GM23248 (cell line): ENCODE data around the gene LRRN4CL. TPM values are rescaled to one million over a fixed set of nuclear protein-coding genes. Genes with fewer than 3 reads are reported as not detected.
"Not testable (repeated sequence)": the region's sequence is repeated elsewhere in the genome, so short reads cannot be mapped to it uniquely, and the experiment has no call there.

Experiments
- DNase-seq: peaks from one replicate; pipeline ENCODE4 v3.0.0-alpha.2; 2015
- H2AFZ ChIP-seq: fragments of 200-600 bp; sonication (generic); 2 replicates; pipeline ENCODE4 v1.6.1; 2016; ENCODE audit warnings: antibody characterized with exemption
- H3F3A ChIP-seq: fragments of 200-600 bp; sonication (generic); 2 replicates; pipeline ENCODE4 v1.6.1; 2016; ENCODE audit warnings: mild to moderate bottlenecking, antibody characterized with exemption, mixed run types; ENCODE audit not compliant: insufficient read depth
- H3K27ac ChIP-seq: fragments of 200-600 bp; sonication (generic); 2 replicates; pipeline ENCODE4 v1.5.1; 2016; ENCODE audit warnings: mild to moderate bottlenecking
- H3K27me3 ChIP-seq: fragments of 200-600 bp; sonication (generic); replicated peaks from 2 replicates; pipeline ENCODE4 v1.6.1; 2016; ENCODE audit warnings: mild to moderate bottlenecking; ENCODE audit not compliant: insufficient read depth
- H3K36me3 ChIP-seq: fragments of 200-600 bp; sonication (generic); 2 replicates; pipeline ENCODE4 v1.6.1; 2016; ENCODE audit warnings: low read depth, mild to moderate bottlenecking
- H3K4me1 ChIP-seq: fragments of 200-600 bp; sonication (generic); 2 replicates; pipeline ENCODE4 v1.6.1; 2016; ENCODE audit warnings: mild to moderate bottlenecking; ENCODE audit not compliant: insufficient read depth
- H3K4me2 ChIP-seq: fragments of 200-600 bp; sonication (generic); one replicate; pipeline ENCODE4 v1.6.1; 2016; ENCODE audit warnings: mild to moderate bottlenecking; ENCODE audit not compliant: unreplicated experiment
- H3K4me3 ChIP-seq: fragments of 200-600 bp; sonication (generic); 2 replicates; pipeline ENCODE4 v1.5.1; 2016; ENCODE audit warnings: mild to moderate bottlenecking
- H3K79me2 ChIP-seq: fragments of 200-600 bp; sonication (generic); 2 replicates; pipeline ENCODE4 v1.6.1; 2016; ENCODE audit warnings: mild to moderate bottlenecking; ENCODE audit not compliant: insufficient read depth
- H3K9ac ChIP-seq: fragments of 200-600 bp; sonication (generic); 2 replicates; pipeline ENCODE4 v1.6.1; 2016; ENCODE audit warnings: mild to moderate bottlenecking
- H3K9me2 ChIP-seq: fragments of 200-600 bp; sonication (generic); 2 replicates; pipeline ENCODE4 v1.6.1; 2016; ENCODE audit warnings: mixed run types, mild to moderate bottlenecking, moderate library complexity; ENCODE audit not compliant: insufficient read depth
- H3K9me3 ChIP-seq: fragments of 200-600 bp; sonication (generic); one replicate; pipeline ENCODE4 v1.6.1; 2017; ENCODE audit warnings: low read depth
- H4K20me1 ChIP-seq: fragments of 200-600 bp; sonication (generic); 2 replicates; pipeline ENCODE4 v1.6.0; 2016; ENCODE audit not compliant: insufficient read depth
- EZH2 ChIP-seq: fragments of 200-600 bp; sonication (generic); IDR thresholded peaks from 2 replicates; pipeline ENCODE4 v1.6.1; 2018; ENCODE audit warnings: antibody characterized with exemption, mild to moderate bottlenecking; ENCODE audit not compliant: insufficient read depth, poor library complexity, severe bottlenecking
- EZH2phosphoT487 ChIP-seq: fragments of 200-600 bp; sonication (generic); IDR thresholded peaks from 2 replicates; pipeline ENCODE4 v1.6.1; 2018; ENCODE audit warnings: antibody characterized with exemption, moderate library complexity, mild to moderate bottlenecking, low read depth; ENCODE audit not compliant: insufficient read depth
- WGBS, 2 experiments: methylation state at CpG; one replicate each; pipeline ENCODE4 v1.1.6; 2015 to 2017; ENCODE audit warnings: low lambda C conversion rate in 2 of 2, low coverage in 1 of 2; ENCODE audit errors: missing lambda C conversion rate in 2 of 2; 5-methylcytosine and 5-hydroxymethylcytosine counted together
- in situ Hi-C: fragments of 300-500 bp; cut with MboI; formaldehyde crosslinking; loops from 2 replicates; pipeline ENCODE4 v1.15.0; 2020
- polyA plus RNA-seq: library from polyadenylated mRNA; unstranded; fragments of >200 nt; fragmentation: Nextera tagmentation; extraction: Ambion mirVana; gene quantifications from 2 replicates; pipeline ENCODE4 v1.2.1, GENCODE V29; 2016
- total RNA-seq: library from RNA; depleted of rRNA; stranded (reverse); fragments of >200 nt; shearing (Covaris generic); gene quantifications from 2 replicates; pipeline ENCODE4 v1.2.3, GENCODE V29; 2014

LRRN4CL gene
- total and polyA plus RNA-seq, 2 experiments from 2014 or later = 2.3 to 6.9 TPM

- H3K4me3 ChIP-seq = peak overlapping the region; percentile 88
- H4K20me1 ChIP-seq = no peaks in the 10 kb centered on the region
- H3K27ac ChIP-seq = peak overlapping the region; percentile 82
- peaks cover 25% of the 10 kb centered on the region for H3F3A ChIP-seq
- peaks cover 54% of the 10 kb centered on the region for H3K79me2 ChIP-seq
- peak overlapping the region; percentile 93 for H3K9ac ChIP-seq
- H3K4me1 ChIP-seq = peaks cover 10% of the 10 kb centered on the region
- in situ Hi-C loops = loop anchor here (25.0 kb wide), 1 partner anchor 291 kb away; no protein-coding TSS in a partner anchor
- H3K27me3 ChIP-seq = no peaks in the 10 kb centered on the region
- 1 to 2% methylated on average over 9 to 15 of the region's 16 CpGs for WGBS, 2 experiments
- H3K9me2 ChIP-seq = no peaks in the 10 kb centered on the region
- DNase-seq = no peak
- peak overlapping the region; percentile 71 for H2AFZ ChIP-seq
- H3K36me3 ChIP-seq = peaks cover 10% of the 10 kb centered on the region; the same call in 1 of the 2 replicates
- no peaks in the 10 kb centered on the region for H3K9me3 ChIP-seq
- H3K4me2 ChIP-seq = peak overlapping the region; percentile 98
- no peak for TF ChIP-seq EZH2phosphoT487
- no peak for TF ChIP-seq EZH2
Measured at GRCh38 chr11:62678433-62678769, 10.9 kb downstream of the LRRN4CL start.

- WGBS, 2 experiments = 68 to 73% methylated on average over 15 of the region's 15 CpGs
- Histone ChIP-seq H3K79me2 (peaks cover 61% of the 10 kb centered on the region), H3K9me2 (no peaks in the 10 kb centered on the region), H3K36me3 (peaks cover 10% of the 10 kb centered on the region; the same call in 1 of the 2 replicates), H2AFZ (no peak overlapping the region), H3K4me3 (peak overlapping the region; percentile 88), H4K20me1 (no peaks in the 10 kb centered on the region), H3K27me3 (no peaks in the 10 kb centered on the region), H3K27ac (peak overlapping the region; percentile 82; the same call in 1 of the 2 replicates), H3K9me3 (no peaks in the 10 kb centered on the region), H3K9ac (peak overlapping the region; percentile 93), H3K4me1 (peaks cover 15% of the 10 kb centered on the region), H3K4me2 (peak overlapping the region; percentile 98), H3F3A (peaks cover 32% of the 10 kb centered on the region)
- no peak for DNase-seq
- in situ Hi-C loops = loop anchor here (25.0 kb wide), 1 partner anchor 290 kb away; no protein-coding TSS in a partner anchor
- TF ChIP-seq EZH2 = no peak
- no peak for TF ChIP-seq EZH2phosphoT487
Measured at GRCh38 chr11:62677714-62678113, 11.6 kb downstream of the LRRN4CL start.

- Histone ChIP-seq H3K36me3 (peaks cover 10% of the 10 kb centered on the region; the same call in 1 of the 2 replicates), H3K4me2 (no peak overlapping the region), H3K9ac (peak overlapping the region; percentile 93), H2AFZ (no peak overlapping the region), H3K4me3 (no peak overlapping the region), H3K27me3 (no peaks in the 10 kb centered on the region), H3K27ac (no peak overlapping the region; the same call in 1 of the 2 replicates), H3K9me3 (no peaks in the 10 kb centered on the region), H4K20me1 (no peaks in the 10 kb centered on the region), H3K9me2 (no peaks in the 10 kb centered on the region), H3K79me2 (peaks cover 64% of the 10 kb centered on the region), H3K4me1 (peaks cover 18% of the 10 kb centered on the region), H3F3A (peaks cover 34% of the 10 kb centered on the region)
- TF ChIP-seq EZH2phosphoT487 (no peak), EZH2 (no peak)
- 77% methylated on average over 6 of the region's 6 CpGs for WGBS, 2 experiments
- DNase-seq = no peak
- in situ Hi-C loops = loop anchor here (25.0 kb wide), 1 partner anchor 290 kb away; no protein-coding TSS in a partner anchor
Measured at GRCh38 chr11:62677156-62677555, 12.2 kb downstream of the LRRN4CL start.

GRCh38 chr11:62676698-62677097, 12.6 kb downstream of the LRRN4CL start:
- in situ Hi-C loops = loop anchor here (25.0 kb wide), 1 partner anchor 289 kb away; no protein-coding TSS in a partner anchor
- Histone ChIP-seq H3K9me3 (no peaks in the 10 kb centered on the region), H3K9me2 (no peaks in the 10 kb centered on the region), H4K20me1 (no peaks in the 10 kb centered on the region), H3F3A (peaks cover 31% of the 10 kb centered on the region), H3K27ac (no peak overlapping the region; the same call in 1 of the 2 replicates), H3K4me1 (peaks cover 18% of the 10 kb centered on the region), H3K36me3 (peaks cover 10% of the 10 kb centered on the region; the same call in 1 of the 2 replicates), H3K79me2 (peaks cover 64% of the 10 kb centered on the region), H3K27me3 (no peaks in the 10 kb centered on the region), H3K4me3 (no peak overlapping the region), H3K9ac (peak overlapping the region; percentile 93), H2AFZ (no peak overlapping the region), H3K4me2 (no peak overlapping the region)
- TF ChIP-seq EZH2phosphoT487 (no peak), EZH2 (no peak)
- DNase-seq = peak; percentile 47
- WGBS, 2 experiments = 30 to 36% methylated on average over 6 of the region's 6 CpGs

- WGBS, 2 experiments = 92 to 96% methylated on average over 10 of the region's 10 CpGs
- in situ Hi-C loops = loop anchor here (25.0 kb wide), 1 partner anchor 288 kb away; no protein-coding TSS in a partner anchor
- H3K79me2 ChIP-seq = peaks cover 71% of the 10 kb centered on the region
Measured at GRCh38 chr11:62675415-62675814, 13.9 kb downstream of the LRRN4CL start.

More at GRCh38 chr11:62675415-62675814, 13.9 kb downstream of the LRRN4CL start:
- not testable (repeated sequence) for H3K9me2 ChIP-seq, H3K27ac ChIP-seq, H3K4me2 ChIP-seq, H3K9ac ChIP-seq, H3K9me3 ChIP-seq, H4K20me1 ChIP-seq, H3K4me3 ChIP-seq, H3K27me3 ChIP-seq, DNase-seq, H2AFZ ChIP-seq
- Histone ChIP-seq H3K4me1 (peaks cover 15% of the 10 kb centered on the region), H3K36me3 (peaks cover 10% of the 10 kb centered on the region; the same call in 1 of the 2 replicates), H3F3A (peaks cover 28% of the 10 kb centered on the region)
